GM18499 (cell line): ENCODE data around the gene PCDHGB4.
"Not testable (repeated sequence)": the region's sequence is repeated elsewhere in the genome, so short reads cannot be mapped to it uniquely, and the experiment has no call there.

Experiments used
- ATAC-seq: cut with Tn5 transposase; IDR thresholded peaks from one replicate; pipeline ENCODE4 v1.9.1; 2021; ENCODE audit warnings: moderate number of reproducible peaks; ENCODE audit not compliant: insufficient read depth, unreplicated experiment

Gene PCDHGB4

GRCh38 chr5:141422742-141423291, 35.3 kb downstream of the PCDHGB4 start:
- no peak for ATAC-seq

- ATAC-seq, result no peak
Observed at GRCh38 chr5:141427783-141428426, 40.4 kb downstream of the PCDHGB4 start.

- ATAC-seq, result peak; percentile 86
Observed at GRCh38 chr5:141430332-141431113, 43.0 kb downstream of the PCDHGB4 start, which contains the start of gene PCDHGA12. Gene PCDHGA12, plus strand, starts transcription at chr5:141430507. Its CDS starts 253 bp downstream, at chr5:141430760.

- no peak for ATAC-seq
Observed at GRCh38 chr5:141431286-141431685, 43.8 kb downstream of the PCDHGB4 start.

GRCh38 chr5:141432308-141432707, 44.8 kb downstream of the PCDHGB4 start:
- not testable (repeated sequence) for ATAC-seq

GRCh38 chr5:141432726-141433125, 45.2 kb downstream of the PCDHGB4 start:
- ATAC-seq, result not testable (repeated sequence)

GRCh38 chr5:141434006-141434405, 46.5 kb downstream of the PCDHGB4 start:
- no peak for ATAC-seq

GRCh38 chr5:141437221-141437620, 49.7 kb downstream of the PCDHGB4 start:
- no peak for ATAC-seq

GRCh38 chr5:141439411-141440141, 52.1 kb downstream of the PCDHGB4 start:
- no peak for ATAC-seq
